HG02885 (cell line): ENCODE measurements around the gene ZNF318.
"Not testable (repeated sequence)": the region's sequence is repeated elsewhere in the genome, so short reads cannot be mapped to it uniquely, and the experiment has no call there.

ENCODE experiments used
- ATAC-seq: cut with Tn5 transposase; IDR thresholded peaks from one replicate; pipeline ENCODE4 v1.9.1; 2021; ENCODE audit warnings: mild to moderate bottlenecking; ENCODE audit not compliant: unreplicated experiment, poor library complexity

Gene ZNF318

GRCh38 chr6:43303006-43303405 is 66.4 kb downstream of the ZNF318 start:
- ATAC-seq, result not testable (repeated sequence)

GRCh38 chr6:43302126-43302525 is 67.3 kb downstream of the ZNF318 start:
- ATAC-seq, result no peak

- ATAC-seq, result no peak
These were observed 68.2 kb downstream of the ZNF318 start for GRCh38 chr6:43301081-43301870.

GRCh38 chr6:43299338-43300293 is 69.8 kb downstream of the ZNF318 start:
- no peak for ATAC-seq

- no peak for ATAC-seq
These were observed 70.7 kb downstream of the ZNF318 start for GRCh38 chr6:43298565-43299337.

GRCh38 chr6:43297644-43298564 is 71.5 kb downstream of the ZNF318 start, which contains the start of gene SLC22A7:
TSS of gene SLC22A7 (plus strand) at chr6:43298260. CDS start at chr6:43298359, 99 bp downstream.
- ATAC-seq, result no peak

- no peak for ATAC-seq
These were observed 72.5 kb downstream of the ZNF318 start for GRCh38 chr6:43296780-43297497.

- ATAC-seq, result no peak
These were observed 74.0 kb downstream of the ZNF318 start for GRCh38 chr6:43295456-43295855.

- ATAC-seq, result no peak
These were observed 74.9 kb downstream of the ZNF318 start for GRCh38 chr6:43294536-43294935.

GRCh38 chr6:43293698-43294097 is 75.7 kb downstream of the ZNF318 start:
- no peak for ATAC-seq

GRCh38 chr6:43292763-43293318 is 76.6 kb downstream of the ZNF318 start:
- no peak for ATAC-seq

- ATAC-seq, result no peak
These were observed 77.1 kb downstream of the ZNF318 start for GRCh38 chr6:43292341-43292740.

GRCh38 chr6:43291708-43292107 is 77.7 kb downstream of the ZNF318 start:
- no peak for ATAC-seq

GRCh38 chr6:43290905-43291355 is 78.5 kb downstream of the ZNF318 start:
- ATAC-seq, result no peak

GRCh38 chr6:43290339-43290904 is 79.0 kb downstream of the ZNF318 start:
- no peak for ATAC-seq

GRCh38 chr6:43287717-43288679 is 81.4 kb downstream of the ZNF318 start:
- no peak for ATAC-seq
